HK-2 (cell line): ENCODE measurements around the gene PNRC2.
A peak's percentile ranks its signal among the peaks of the same experiment; 100 is the strongest.
"Not testable (repeated sequence)": the region's sequence is repeated elsewhere in the genome, so short reads cannot be mapped to it uniquely, and the experiment has no call there.

ENCODE experiments used
- DNase-seq: peaks from one replicate; pipeline ENCODE4 v3.0.0-alpha.2; 2018; ENCODE audit not compliant: unreplicated experiment

Gene PNRC2

GRCh38 chr1:23953020-23953419, 6.6 kb upstream of the PNRC2 start:
- DNase-seq = no peak

- no peak for DNase-seq
Measured at GRCh38 chr1:23957096-23957495, 2.5 kb upstream of the PNRC2 start.

GRCh38 chr1:23958040-23958809, 1.4 kb upstream of the PNRC2 start:
- not testable (repeated sequence) for DNase-seq

GRCh38 chr1:23958810-23959460, 693 bp upstream of the PNRC2 start:
- DNase-seq = peak; percentile 93

GRCh38 chr1:23960291-23961020, 828 bp downstream of the PNRC2 start:
- DNase-seq = no peak

DNA sequence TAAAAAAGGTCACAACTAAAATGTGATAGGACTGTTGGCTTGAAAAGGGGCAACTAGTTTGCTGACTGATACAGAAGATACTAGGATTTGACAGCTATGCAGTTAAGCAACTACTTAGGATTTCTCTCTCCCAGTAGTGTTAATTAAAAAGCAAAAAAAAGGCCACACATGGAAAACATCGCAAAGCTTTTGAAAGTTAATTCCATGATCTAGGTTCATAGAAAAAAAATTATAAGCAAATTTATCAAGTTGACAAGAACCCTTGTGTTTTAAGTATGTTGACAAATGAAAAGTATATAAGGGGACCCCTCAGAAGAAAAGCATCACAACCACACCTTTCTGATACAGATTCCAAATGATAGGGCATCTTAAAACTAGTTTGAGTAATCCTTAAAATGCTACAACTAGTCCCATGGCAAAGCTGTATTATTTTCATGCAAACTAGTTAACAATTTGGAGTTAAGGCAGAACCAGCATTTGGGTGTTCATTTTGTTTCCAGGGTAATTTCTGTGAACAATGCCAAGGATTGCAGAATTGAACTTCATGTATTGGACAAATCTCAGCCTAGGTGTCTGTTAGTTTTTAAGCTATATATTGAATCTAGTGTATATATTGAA, 4.1 kb downstream of the PNRC2 start:
- no peak for DNase-seq

- DNase-seq = no peak
Measured at GRCh38 chr1:23964235-23964668, 4.6 kb downstream of the PNRC2 start.

DNA sequence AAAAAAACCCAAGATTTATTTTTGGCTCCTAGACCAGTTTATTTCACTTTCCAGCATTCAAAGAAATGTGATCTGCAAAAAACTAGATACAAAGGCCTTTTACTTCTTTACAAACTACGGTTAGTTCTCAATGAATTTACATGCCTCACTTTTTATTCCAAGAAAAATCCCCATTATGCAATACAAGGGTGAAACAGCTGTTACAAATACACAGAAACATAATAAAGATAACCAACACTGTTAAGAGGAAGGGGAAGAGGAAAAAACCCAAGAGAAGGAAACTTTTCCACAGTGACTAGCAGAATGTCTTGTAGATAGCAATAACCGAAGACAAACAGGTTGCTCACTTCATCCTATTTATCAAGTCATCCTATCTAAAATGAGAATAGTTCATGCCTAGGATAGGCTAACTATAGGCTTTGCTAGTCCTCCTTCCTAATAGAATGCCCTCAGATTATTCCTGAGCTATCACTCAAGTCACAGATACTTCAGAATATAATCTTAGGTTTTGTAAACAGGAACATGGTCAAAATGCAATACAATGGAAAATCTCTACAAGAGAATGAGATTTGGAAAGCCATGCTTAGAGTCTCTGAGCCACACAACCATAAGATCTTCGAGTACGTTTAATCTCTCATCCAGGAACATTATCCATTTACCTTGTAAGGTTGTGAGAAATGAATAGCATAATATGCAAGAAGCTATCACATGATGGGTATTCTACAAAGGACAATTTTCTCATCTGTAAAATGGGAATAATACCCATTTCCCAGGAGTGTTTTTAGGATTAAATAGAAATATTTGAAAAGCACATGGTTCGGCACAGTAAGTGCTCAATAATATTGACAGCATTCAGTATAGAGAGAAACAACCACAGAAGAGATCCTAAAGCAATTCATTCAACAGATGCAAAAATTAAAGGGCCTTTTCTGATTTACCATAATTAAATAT, 5.4 kb downstream of the PNRC2 start:
- no peak for DNase-seq

DNA sequence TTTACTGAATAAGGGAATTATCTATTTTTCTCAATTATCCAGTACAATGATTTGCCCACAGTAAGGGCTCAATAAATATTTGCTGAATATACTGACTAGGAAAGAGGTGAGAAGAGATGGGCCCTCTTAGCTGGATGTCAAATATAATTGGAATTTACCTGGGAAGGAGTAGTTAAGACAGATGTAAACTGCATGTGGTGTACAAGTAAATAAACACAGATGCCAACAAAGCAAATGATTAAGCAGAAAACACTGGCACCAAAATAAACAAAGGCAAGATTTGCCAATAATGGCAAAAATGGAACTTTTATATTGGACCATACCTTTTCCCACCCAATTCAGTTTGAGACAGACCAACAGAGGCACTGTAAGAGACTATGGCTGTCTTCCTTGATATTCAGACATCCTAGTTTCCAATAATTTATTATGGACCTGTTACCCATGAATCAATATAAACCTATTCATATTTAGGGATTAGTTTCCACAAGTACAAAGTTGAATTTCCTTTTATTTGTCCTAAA, 7.4 kb downstream of the PNRC2 start:
- no peak for DNase-seq

DNA sequence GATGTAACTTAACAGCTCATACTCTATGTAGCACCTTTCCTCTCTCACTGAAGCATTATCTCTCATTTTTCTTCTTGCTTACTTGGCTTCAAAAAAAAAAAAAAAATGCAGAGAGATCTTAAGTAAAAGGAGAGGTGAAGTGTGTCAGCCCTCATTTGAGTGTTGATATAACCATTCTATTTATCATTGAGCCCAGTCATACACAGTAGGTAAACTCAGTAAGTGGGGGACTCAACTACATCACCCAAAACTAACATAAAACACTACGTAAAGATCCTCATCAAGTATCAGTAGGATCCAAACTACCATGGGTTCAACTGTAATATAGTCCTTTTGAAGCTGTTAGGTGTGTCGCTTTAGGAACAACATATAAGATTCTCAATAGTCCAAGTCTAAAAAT, 8.2 kb downstream of the PNRC2 start:
- DNase-seq = no peak

DNA sequence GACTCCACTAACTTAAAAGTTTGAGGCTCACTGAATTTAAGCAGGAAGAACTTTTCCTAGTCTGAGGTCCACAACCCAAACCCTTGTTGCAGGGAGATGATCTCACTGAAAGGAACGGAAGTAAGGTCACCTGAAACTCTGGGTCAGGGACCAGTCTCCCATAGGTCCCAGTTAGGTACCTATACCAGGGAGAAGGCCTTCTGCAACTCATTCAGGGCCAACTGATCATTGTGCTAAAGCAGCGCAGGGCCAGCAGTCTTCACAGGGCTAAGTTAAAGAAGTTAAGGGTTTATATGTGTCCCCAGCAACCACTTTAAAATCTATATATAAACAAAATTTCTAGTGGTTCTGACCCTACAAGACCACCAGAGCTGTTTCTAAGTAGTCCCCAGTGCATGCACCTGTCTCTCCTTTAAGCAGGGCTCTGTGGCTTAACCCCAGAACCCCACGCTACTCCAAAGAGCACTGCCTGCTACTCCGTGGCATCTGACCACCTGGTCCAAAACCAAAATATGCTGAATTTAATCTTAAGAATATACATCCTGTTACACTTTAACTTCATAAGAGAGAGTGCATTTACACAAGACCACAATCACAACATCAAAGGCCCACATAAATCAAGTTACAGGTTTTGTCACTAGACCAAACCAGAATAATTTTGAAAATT, 17.7 kb downstream of the PNRC2 start:
- DNase-seq = no peak

DNA sequence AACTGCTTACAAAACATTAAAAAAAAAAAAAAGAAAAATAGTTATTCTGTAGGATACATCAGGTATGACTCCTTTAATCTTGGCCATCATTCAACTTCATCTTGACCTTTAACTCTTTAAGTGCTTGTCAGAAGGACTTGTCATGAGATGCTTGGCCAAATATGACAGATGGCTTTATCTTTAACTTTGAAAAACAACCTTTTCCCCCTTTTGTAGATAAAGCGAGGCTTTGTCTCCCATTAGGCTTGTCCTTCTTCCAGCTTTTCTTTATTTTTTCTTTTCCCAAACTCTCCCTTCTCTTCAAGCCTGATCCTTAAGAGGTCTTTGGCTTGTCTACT, 18.2 kb downstream of the PNRC2 start:
- DNase-seq = no peak

DNA sequence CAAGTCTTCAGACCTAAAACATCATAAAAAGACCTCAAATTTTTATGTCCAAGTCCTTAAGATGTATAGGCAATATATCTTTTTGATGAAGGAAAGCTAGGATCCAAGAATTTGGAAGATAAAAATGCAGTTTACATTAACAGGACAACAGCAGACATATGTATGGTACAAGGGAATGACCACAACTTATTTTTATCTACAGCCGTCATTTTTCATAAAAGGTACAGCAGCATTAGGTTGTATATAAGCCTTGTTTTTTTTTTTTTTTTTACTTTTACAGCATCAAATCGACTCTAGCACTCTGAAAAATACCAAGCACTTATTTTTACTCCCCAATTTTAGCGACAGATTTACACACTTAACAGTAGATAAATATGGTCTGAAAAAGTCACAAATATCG, 19.2 kb downstream of the PNRC2 start:
- no peak for DNase-seq

DNA sequence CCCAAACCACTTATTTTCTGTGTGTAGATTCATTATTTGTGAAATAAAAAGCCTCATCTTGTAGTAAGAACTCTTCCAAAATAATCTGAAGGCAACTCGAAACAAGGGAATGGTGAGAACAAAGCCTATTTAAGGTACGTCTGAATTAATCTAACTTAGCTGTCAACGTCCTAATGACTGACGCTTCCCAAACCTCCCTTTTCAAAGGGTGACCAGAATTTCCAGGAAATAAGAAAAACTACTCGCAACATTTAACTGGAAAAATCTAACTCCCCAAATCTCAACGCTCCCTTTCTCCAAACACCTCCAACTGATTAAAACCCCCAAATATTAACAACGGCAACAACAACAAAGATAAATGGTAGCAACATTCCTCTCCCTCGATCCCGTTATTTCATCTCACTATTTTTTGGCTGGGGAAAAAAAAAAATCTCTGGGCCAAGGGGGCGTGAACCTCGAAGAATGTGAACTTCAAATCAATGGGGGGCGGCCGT, 19.8 kb downstream of the PNRC2 start:
- DNase-seq = no peak

- peak; percentile 98 for DNase-seq
Measured at GRCh38 chr1:23979881-23980727, 20.5 kb downstream of the PNRC2 start, which contains the start of gene SRSF10. SRSF10 (minus strand) TSS chr1:23980327; CDS start chr1:23980255, 72 bp downstream.

DNA sequence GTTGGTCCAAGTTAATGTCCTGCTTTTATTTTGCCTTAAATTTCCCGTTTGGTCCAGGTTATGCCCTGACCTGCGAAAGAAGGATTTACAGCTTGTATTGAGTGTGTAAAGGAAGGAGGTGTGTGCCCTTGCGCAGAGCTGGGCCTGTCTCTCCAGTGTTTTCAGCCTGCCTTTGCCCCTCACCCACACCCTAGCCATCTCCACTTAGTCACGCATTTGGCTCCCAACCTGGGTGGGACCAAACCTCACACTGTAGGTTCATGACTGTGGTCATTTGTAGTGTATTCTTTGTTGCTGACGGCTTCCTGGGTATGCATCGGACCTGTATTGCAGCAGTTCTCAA, 21.1 kb downstream of the PNRC2 start:
- DNase-seq = peak; percentile 87

- DNase-seq = peak; percentile 23
Measured at GRCh38 chr1:23984417-23985186, 25.0 kb downstream of the PNRC2 start.

- DNase-seq = not testable (repeated sequence)
Measured at GRCh38 chr1:23987038-23987437, 27.4 kb downstream of the PNRC2 start.

DNA sequence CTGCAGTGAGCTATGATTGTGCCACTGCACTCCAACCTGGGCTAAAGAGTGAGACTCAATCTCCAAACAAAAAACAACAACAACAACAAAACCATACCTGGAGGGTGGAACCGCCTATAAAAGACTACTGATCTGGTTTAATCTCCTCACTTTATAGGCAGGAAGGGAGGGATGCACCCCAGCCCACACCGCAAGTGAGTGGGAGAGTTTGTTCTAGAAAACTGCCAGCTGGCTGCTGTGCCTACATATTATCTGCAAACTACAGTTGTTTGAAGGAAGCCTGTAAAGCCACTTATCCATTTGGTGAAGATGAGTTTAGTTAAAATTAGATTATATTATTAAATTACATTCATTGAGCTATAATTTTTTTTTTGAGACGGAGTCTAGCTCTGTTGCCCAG, 29.6 kb downstream of the PNRC2 start:
- no peak for DNase-seq
